Measurements from ENCODE around the gene LTBP2. TPM values are rescaled to one million over a fixed set of nuclear protein-coding genes. Genes with fewer than 3 reads are reported as not detected.

Gene LTBP2
- total and polyA plus RNA-seq, 2 experiments from 2014 or later = 7.6 to 8.6 TPM

DNA sequence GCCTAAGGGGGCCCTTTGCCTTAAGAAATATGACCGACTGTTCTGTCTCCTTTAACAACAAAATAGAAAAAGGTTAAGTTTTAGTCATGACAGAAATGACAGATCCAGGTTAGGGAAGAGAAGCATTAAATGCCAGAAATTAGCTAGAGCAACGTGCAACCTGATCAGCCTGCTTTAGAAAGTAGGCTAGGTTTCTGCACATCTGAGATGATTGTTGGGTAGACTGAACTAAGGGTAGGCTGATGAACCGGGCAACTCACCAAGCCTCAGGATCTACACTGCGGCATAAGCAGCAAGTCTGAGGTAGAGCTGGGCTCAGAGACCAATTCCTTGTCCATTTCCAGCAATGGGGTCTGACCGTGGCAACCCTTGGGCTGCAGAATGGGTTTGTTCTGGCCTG is 148.3 kb downstream of the LTBP2 start:
- 95% methylated on average over 5 of the region's 5 CpGs for WGBS (ENCODE audit: low lambda C conversion rate, missing lambda C conversion rate)
- Histone ChIP-seq H3K4me1 (ENCODE audit: insufficient read depth) (no peaks in the 10 kb centered on the region), H4K20me1 (ENCODE audit: insufficient read depth, poor library complexity, severe bottlenecking) (no peaks in the 10 kb centered on the region), H3K27me3 (no peaks in the 10 kb centered on the region), H3K36me3 (replicated peaks; ENCODE audit: insufficient read depth, low read depth) (no peaks in the 10 kb centered on the region), H3K4me2 (no peak overlapping the region), H3K4me3 (no peak overlapping the region), H3K9me3 (ENCODE audit: low read depth) (no peaks in the 10 kb centered on the region), H3K79me2 (no peaks in the 10 kb centered on the region), H3K27ac (no peak overlapping the region), H3K9me2 (replicated peaks; ENCODE audit: insufficient read depth) (no peaks in the 10 kb centered on the region), H2AFZ (no peak overlapping the region)
- TF ChIP-seq EZH2 (IDR thresholded peaks at IDR 0.05; ENCODE audit: borderline replicate concordance) = no peak
- TF ChIP-seq, protein P1, sequence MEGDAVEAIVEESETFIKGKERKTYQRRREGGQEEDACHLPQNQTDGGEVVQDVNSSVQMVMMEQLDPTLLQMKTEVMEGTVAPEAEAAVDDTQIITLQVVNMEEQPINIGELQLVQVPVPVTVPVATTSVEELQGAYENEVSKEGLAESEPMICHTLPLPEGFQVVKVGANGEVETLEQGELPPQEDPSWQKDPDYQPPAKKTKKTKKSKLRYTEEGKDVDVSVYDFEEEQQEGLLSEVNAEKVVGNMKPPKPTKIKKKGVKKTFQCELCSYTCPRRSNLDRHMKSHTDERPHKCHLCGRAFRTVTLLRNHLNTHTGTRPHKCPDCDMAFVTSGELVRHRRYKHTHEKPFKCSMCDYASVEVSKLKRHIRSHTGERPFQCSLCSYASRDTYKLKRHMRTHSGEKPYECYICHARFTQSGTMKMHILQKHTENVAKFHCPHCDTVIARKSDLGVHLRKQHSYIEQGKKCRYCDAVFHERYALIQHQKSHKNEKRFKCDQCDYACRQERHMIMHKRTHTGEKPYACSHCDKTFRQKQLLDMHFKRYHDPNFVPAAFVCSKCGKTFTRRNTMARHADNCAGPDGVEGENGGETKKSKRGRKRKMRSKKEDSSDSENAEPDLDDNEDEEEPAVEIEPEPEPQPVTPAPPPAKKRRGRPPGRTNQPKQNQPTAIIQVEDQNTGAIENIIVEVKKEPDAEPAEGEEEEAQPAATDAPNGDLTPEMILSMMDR (IDR thresholded peaks at IDR 0.05; ENCODE audit: poor library complexity) = no peak
- no peak for TF ChIP-seq EZH2phosphoT487 (IDR thresholded peaks at IDR 0.05; ENCODE audit: low read depth, severe bottlenecking, unreplicated experiment)
- no peak for DNase-seq (ENCODE audit: low spot score)

DNA sequence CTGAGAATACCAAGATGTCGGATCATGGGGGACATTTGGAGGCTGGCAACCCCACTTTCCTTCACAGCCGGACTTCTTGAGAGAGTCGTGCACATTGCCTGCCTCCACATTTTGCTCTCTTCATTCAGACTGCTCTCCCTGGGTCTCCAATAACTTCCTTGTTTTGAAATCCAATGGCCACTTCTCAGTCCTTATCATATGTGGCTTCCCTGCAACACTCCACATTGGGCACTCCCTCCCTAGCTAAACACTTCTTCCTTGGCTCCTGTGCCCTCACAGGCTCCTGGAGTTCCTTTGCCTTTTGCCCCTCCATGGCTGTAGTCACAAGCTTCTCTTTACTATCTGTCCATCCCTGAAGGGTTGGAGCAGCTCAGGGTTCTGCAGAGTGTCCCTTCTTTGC is 149.0 kb downstream of the LTBP2 start:
- no peak overlapping the region for H3K27ac ChIP-seq
- no peaks in the 10 kb centered on the region for H3K9me3 ChIP-seq (ENCODE audit: low read depth)
- WGBS (ENCODE audit: low lambda C conversion rate, missing lambda C conversion rate) = 94% methylated on average over 3 of the region's 3 CpGs
- no peaks in the 10 kb centered on the region for H3K79me2 ChIP-seq
- H3K27me3 ChIP-seq = no peaks in the 10 kb centered on the region
- H4K20me1 ChIP-seq (ENCODE audit: insufficient read depth, poor library complexity, severe bottlenecking) = no peaks in the 10 kb centered on the region
- no peak overlapping the region for H3K4me3 ChIP-seq
- H3K4me2 ChIP-seq = no peak overlapping the region
- H3K36me3 ChIP-seq (replicated peaks; ENCODE audit: insufficient read depth, low read depth) = no peaks in the 10 kb centered on the region
- H2AFZ ChIP-seq = no peak overlapping the region
- TF ChIP-seq EZH2phosphoT487 (IDR thresholded peaks at IDR 0.05; ENCODE audit: low read depth, severe bottlenecking, unreplicated experiment) = no peak
- TF ChIP-seq, protein P1 (IDR thresholded peaks at IDR 0.05; ENCODE audit: poor library complexity) = no peak
- no peak for TF ChIP-seq EZH2 (IDR thresholded peaks at IDR 0.05; ENCODE audit: borderline replicate concordance)
- no peaks in the 10 kb centered on the region for H3K9me2 ChIP-seq (replicated peaks; ENCODE audit: insufficient read depth)
- H3K4me1 ChIP-seq (ENCODE audit: insufficient read depth) = no peaks in the 10 kb centered on the region
- no peak for DNase-seq (ENCODE audit: low spot score)

DNA sequence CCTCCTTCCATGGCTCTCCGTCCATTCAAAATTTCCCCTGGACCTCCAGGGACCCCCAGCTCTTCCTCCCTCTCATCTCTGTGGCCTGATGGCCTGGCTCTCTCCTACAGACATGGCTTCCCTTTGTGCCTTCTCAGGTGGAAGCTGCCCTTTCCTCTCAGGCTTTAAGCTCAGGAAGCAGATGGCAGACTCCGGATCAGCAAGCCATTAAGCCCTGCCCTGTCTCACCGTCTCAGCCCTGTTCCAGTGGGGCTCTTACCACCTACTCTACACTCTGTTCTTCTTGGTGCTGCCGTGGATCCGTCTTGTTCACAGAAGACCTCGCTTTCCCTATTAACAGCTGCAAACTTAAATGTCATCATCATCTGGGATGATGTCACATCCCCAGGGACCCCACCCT is 152.1 kb downstream of the LTBP2 start:
- no peak overlapping the region for H3K27ac ChIP-seq
- no peaks in the 10 kb centered on the region for H3K9me3 ChIP-seq (ENCODE audit: low read depth)
- H3K4me3 ChIP-seq = no peak overlapping the region
- no peaks in the 10 kb centered on the region for H4K20me1 ChIP-seq (ENCODE audit: insufficient read depth, poor library complexity, severe bottlenecking)
- no peaks in the 10 kb centered on the region for H3K27me3 ChIP-seq
- no peaks in the 10 kb centered on the region for H3K4me1 ChIP-seq (ENCODE audit: insufficient read depth)
- H2AFZ ChIP-seq = no peak overlapping the region
- no peak for DNase-seq (ENCODE audit: low spot score)
- no peaks in the 10 kb centered on the region for H3K36me3 ChIP-seq (replicated peaks; ENCODE audit: insufficient read depth, low read depth)
- TF ChIP-seq EZH2 (IDR thresholded peaks at IDR 0.05; ENCODE audit: borderline replicate concordance) = no peak
- TF ChIP-seq, protein P1 (IDR thresholded peaks at IDR 0.05; ENCODE audit: poor library complexity) = no peak
- TF ChIP-seq EZH2phosphoT487 (IDR thresholded peaks at IDR 0.05; ENCODE audit: low read depth, severe bottlenecking, unreplicated experiment) = no peak
- 91% methylated on average over 6 of the region's 6 CpGs for WGBS (ENCODE audit: low lambda C conversion rate, missing lambda C conversion rate)
- no peaks in the 10 kb centered on the region for H3K9me2 ChIP-seq (replicated peaks; ENCODE audit: insufficient read depth)
- no peak overlapping the region for H3K4me2 ChIP-seq
- H3K79me2 ChIP-seq = no peaks in the 10 kb centered on the region

Measured in hepatocyte (in vitro differentiated cells).